ENCODE results near the gene RNASEH1. TPM values are rescaled to one million over a fixed set of nuclear protein-coding genes. Genes with fewer than 3 reads are reported as not detected.

The RNASEH1 gene
- total and polyA plus RNA-seq, 2 of the 13 experiments (the other 11 are each of a cell fraction or from before 2014, with no cell fraction given) = 14.5 to 57.4 TPM

DNA sequence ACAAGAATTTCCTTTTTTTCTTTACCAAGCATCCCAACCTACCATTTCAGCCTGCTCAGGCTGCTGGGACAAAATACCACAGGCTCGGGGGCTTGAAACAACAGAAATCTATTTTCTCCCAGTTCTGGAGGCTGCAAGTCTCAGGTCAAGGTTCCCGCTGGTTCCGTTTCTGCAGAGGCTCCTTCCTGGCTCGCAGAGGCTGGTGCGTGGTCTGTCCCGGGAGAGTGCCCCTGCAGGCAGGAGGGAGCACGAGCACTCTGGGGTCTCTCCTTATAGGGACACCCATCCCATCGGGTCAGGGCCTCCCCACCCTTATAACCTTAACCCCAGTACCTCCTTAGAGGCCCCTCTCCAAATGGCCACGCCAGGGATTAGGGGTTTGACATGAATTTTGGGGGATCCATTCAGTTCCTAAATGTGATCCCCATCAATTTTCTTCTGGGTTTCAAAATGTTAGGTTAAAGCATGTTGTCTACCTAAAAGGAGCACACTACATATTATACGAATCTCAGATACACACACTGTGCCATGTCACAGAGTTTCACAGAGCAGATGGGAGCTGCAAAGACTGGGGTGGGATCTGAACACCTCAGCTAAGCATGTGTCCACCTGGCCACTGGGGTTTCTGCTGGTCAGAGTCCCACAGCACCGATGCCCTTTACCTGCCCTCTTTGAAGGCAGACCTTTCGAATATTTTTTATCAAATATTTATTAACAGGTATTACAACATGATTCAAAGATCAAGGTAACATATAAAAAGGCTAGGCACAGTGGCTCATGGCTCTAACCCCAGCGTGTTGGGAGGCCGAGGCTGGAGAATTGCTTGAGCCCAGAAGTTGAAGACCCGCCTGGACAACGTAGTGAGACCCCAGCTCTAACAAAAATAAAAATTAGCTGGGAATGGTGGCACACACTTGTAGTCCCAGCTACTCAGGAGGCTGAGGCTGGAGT is 21.2 kb downstream of the RNASEH1 start (continued):
- TF ChIP-seq, protein P1, sequence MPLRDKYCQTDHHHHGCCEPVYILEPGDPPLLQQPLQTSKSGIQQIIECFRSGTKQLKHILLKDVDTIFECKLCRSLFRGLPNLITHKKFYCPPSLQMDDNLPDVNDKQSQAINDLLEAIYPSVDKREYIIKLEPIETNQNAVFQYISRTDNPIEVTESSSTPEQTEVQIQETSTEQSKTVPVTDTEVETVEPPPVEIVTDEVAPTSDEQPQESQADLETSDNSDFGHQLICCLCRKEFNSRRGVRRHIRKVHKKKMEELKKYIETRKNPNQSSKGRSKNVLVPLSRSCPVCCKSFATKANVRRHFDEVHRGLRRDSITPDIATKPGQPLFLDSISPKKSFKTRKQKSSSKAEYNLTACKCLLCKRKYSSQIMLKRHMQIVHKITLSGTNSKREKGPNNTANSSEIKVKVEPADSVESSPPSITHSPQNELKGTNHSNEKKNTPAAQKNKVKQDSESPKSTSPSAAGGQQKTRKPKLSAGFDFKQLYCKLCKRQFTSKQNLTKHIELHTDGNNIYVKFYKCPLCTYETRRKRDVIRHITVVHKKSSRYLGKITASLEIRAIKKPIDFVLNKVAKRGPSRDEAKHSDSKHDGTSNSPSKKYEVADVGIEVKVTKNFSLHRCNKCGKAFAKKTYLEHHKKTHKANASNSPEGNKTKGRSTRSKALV (CRISPR knock-in tag; IDR thresholded peaks at IDR 0.05) = peak; percentile 70; the same call in 1 of the 2 replicates
- TF ChIP-seq MEIS1 (CRISPR knock-in tag; IDR thresholded peaks at IDR 0.05; ENCODE audit: borderline replicate concordance) (peak; percentile 39; the same call in 1 of the 2 replicates), ZNF407 (CRISPR knock-in tag; IDR thresholded peaks at IDR 0.05; ENCODE audit: not compliant biosample characterization) (peak; percentile 29), SP1 (IDR thresholded peaks at IDR 0.05) (no peak), SP1 (CRISPR knock-in tag; IDR thresholded peaks at IDR 0.05) (0 out of 2 replicates have a peak, but pooled peaks have one; percentile 32), IRX3 (CRISPR knock-in tag; IDR thresholded peaks at IDR 0.05; ENCODE audit: borderline replicate concordance, low read depth) (no peak), PATZ1 (CRISPR knock-in tag; IDR thresholded peaks at IDR 0.05) (peak; percentile 44; the same call in 1 of the 2 replicates), ZNF530 (CRISPR knock-in tag; IDR thresholded peaks at IDR 0.05; ENCODE audit: low read depth) (no peak), ZNF564 (CRISPR knock-in tag; IDR thresholded peaks at IDR 0.05) (0 out of 2 replicates have a peak, but pooled peaks have one; percentile 64)
- TF ChIP-seq, protein P2, sequence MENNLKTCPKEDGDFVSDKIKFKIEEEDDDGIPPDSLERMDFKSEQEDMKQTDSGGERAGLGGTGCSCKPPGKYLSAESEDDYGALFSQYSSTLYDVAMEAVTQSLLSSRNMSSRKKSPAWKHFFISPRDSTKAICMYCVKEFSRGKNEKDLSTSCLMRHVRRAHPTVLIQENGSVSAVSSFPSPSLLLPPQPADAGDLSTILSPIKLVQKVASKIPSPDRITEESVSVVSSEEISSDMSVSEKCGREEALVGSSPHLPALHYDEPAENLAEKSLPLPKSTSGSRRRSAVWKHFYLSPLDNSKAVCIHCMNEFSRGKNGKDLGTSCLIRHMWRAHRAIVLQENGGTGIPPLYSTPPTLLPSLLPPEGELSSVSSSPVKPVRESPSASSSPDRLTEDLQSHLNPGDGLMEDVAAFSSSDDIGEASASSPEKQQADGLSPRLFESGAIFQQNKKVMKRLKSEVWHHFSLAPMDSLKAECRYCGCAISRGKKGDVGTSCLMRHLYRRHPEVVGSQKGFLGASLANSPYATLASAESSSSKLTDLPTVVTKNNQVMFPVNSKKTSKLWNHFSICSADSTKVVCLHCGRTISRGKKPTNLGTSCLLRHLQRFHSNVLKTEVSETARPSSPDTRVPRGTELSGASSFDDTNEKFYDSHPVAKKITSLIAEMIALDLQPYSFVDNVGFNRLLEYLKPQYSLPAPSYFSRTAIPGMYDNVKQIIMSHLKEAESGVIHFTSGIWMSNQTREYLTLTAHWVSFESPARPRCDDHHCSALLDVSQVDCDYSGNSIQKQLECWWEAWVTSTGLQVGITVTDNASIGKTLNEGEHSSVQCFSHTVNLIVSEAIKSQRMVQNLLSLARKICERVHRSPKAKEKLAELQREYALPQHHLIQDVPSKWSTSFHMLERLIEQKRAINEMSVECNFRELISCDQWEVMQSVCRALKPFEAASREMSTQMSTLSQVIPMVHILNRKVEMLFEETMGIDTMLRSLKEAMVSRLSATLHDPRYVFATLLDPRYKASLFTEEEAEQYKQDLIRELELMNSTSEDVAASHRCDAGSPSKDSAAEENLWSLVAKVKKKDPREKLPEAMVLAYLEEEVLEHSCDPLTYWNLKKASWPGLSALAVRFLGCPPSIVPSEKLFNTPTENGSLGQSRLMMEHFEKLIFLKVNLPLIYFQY (CRISPR knock-in tag; IDR thresholded peaks at IDR 0.05; ENCODE audit: borderline replicate concordance) = peak; percentile 65; the same call in 1 of the 2 replicates

Data from HepG2 (cell line).